Measurements from ENCODE around the gene SEMA6A. TPM values are rescaled to one million over a fixed set of nuclear protein-coding genes. Genes with fewer than 3 reads are reported as not detected.

The SEMA6A gene
- total RNA-seq, 1 experiment from 2014 or later: 406 TPM

GRCh38 chr5:116521173-116521872, 53.3 kb downstream of the SEMA6A start (continued):
- TF ChIP-seq, protein P1, sequence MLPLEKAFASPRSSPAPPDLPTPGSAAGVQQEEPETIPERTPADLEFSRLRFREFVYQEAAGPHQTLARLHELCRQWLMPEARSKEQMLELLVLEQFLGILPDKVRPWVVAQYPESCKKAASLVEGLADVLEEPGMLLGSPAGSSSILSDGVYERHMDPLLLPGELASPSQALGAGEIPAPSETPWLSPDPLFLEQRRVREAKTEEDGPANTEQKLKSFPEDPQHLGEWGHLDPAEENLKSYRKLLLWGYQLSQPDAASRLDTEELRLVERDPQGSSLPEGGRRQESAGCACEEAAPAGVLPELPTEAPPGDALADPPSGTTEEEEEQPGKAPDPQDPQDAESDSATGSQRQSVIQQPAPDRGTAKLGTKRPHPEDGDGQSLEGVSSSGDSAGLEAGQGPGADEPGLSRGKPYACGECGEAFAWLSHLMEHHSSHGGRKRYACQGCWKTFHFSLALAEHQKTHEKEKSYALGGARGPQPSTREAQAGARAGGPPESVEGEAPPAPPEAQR (CRISPR knock-in tag; IDR thresholded peaks at IDR 0.05): no peak
- no peak for TF ChIP-seq NR3C1 (CRISPR knock-in tag; conservative IDR thresholded peaks at IDR 0.05; ENCODE audit: low read depth)

- Mint-ChIP-seq H3K9me3 (no peaks in the 10 kb centered on the region), H3K4me1 (peaks cover 97% of the 10 kb centered on the region), H3K27me3 (ENCODE audit: low read depth) (no peaks in the 10 kb centered on the region), H3K27ac (peak overlapping the region; percentile 35; the same call in 1 of the 2 replicates), H3K4me3 (no peak overlapping the region), H3K36me3 (no peaks in the 10 kb centered on the region; the same call in 1 of the 2 replicates)
- TF ChIP-seq, protein P2, sequence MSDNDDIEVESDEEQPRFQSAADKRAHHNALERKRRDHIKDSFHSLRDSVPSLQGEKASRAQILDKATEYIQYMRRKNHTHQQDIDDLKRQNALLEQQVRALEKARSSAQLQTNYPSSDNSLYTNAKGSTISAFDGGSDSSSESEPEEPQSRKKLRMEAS (CRISPR knock-in tag; IDR thresholded peaks at IDR 0.05): no peak
- ChIA-PET POLR2A (no interaction called here), CTCF (no interaction called here)
- DNase-seq (ENCODE audit: low spot score) (no peak), ATAC-seq (peak; percentile 5)
These were observed 53.9 kb downstream of the SEMA6A start for GRCh38 chr5:116520771-116521170.

- H3K27ac Mint-ChIP-seq: peak overlapping the region; percentile 82
- no peaks in the 10 kb centered on the region for H3K27me3 Mint-ChIP-seq (ENCODE audit: low read depth)
- TF ChIP-seq ZNF396 (CRISPR knock-in tag; IDR thresholded peaks at IDR 0.05; ENCODE audit: borderline replicate concordance): no peak
- TF ChIP-seq NFYB (CRISPR knock-in tag; conservative IDR thresholded peaks at IDR 0.05; ENCODE audit: low read depth): no peak
- TF ChIP-seq SMAD3 (CRISPR knock-in tag; IDR thresholded peaks at IDR 0.05; ENCODE audit: borderline replicate concordance): no peak
- TF ChIP-seq ZNF671 (CRISPR knock-in tag; IDR thresholded peaks at IDR 0.05): no peak
- no peak for TF ChIP-seq GTF2I (CRISPR knock-in tag; conservative IDR thresholded peaks at IDR 0.05)
- no peak for TF ChIP-seq E2F4 (CRISPR knock-in tag; IDR thresholded peaks at IDR 0.05; ENCODE audit: borderline replicate concordance, low read depth)
- TF ChIP-seq, protein P1 (CRISPR knock-in tag; IDR thresholded peaks at IDR 0.05): no peak
- no peak for TF ChIP-seq JUN (CRISPR knock-in tag; IDR thresholded peaks at IDR 0.05)
- TF ChIP-seq PRDM15 (CRISPR knock-in tag; IDR thresholded peaks at IDR 0.05): no peak
- no peak for TF ChIP-seq TCF7 (CRISPR knock-in tag; IDR thresholded peaks at IDR 0.05; ENCODE audit: low read depth)
- no peak for TF ChIP-seq ZMAT4 (CRISPR knock-in tag; IDR thresholded peaks at IDR 0.05)
- no peak for TF ChIP-seq EMX1 (CRISPR knock-in tag; IDR thresholded peaks at IDR 0.05)
- no peak for TF ChIP-seq AR (CRISPR knock-in tag; IDR thresholded peaks at IDR 0.05)
- no peak for TF ChIP-seq CREM (CRISPR knock-in tag; IDR thresholded peaks at IDR 0.05)
- TF ChIP-seq SMAD4 (CRISPR knock-in tag; IDR thresholded peaks at IDR 0.05): no peak
- TF ChIP-seq RELA (CRISPR knock-in tag; IDR thresholded peaks at IDR 0.05; ENCODE audit: borderline replicate concordance): no peak
- TF ChIP-seq ZNF219 (CRISPR knock-in tag; IDR thresholded peaks at IDR 0.05; ENCODE audit: borderline replicate concordance): no peak
- no peak for DNase-seq (ENCODE audit: low spot score)
- CTCF ChIA-PET: interaction anchor here (1.5 kb wide), 1 partner anchor 10 kb away, joined by 3 read pairs; no protein-coding TSS in a partner anchor
- POLR2A ChIA-PET: no interaction called here
- ATAC-seq: peak; percentile 3; the same call in 1 of the 2 replicates
- no peak overlapping the region for H3K4me3 Mint-ChIP-seq
- peaks cover 3% of the 10 kb centered on the region for H3K36me3 Mint-ChIP-seq
- no peaks in the 10 kb centered on the region for H3K9me3 Mint-ChIP-seq
- H3K4me1 Mint-ChIP-seq: peaks cover 98% of the 10 kb centered on the region
These were observed 56.2 kb downstream of the SEMA6A start for GRCh38 chr5:116518423-116518822.
